A673 (cell line): Measurements from ENCODE around the gene ARHGAP12. TPM values are rescaled to one million over a fixed set of nuclear protein-coding genes. Genes with fewer than 3 reads are reported as not detected.

Source experiments
- BruUV-seq: library from RNA; stranded (reverse); fragments of 400-500 nt; replicated peaks from 2 replicates; lab custom pipeline; 2021; lab: Mats Ljungman, UMichigan
- CTCF ChIA-PET: fragments of 300-600 bp; sonication (Branson Sonifier 250); formaldehyde crosslinking; loops from one replicate; lab custom pipeline; 2022; ENCODE audit warnings: antibody characterized with exemption; lab: Charles Lee
- POLR2A ChIA-PET: fragments of 300-600 bp; sonication (Branson Sonifier 250); formaldehyde crosslinking; loops from one replicate; lab custom pipeline; 2022; ENCODE audit warnings: antibody characterized with exemption; ENCODE audit not compliant: low non-redundant PET; lab: Charles Lee
- DNase-seq: peaks from one replicate; pipeline ENCODE4 v3.0.0-alpha.2; 2015; ENCODE audit warnings: low spot score
- H3K27ac ChIP-seq: fragments of 200-600 bp; sonication (generic); 2 replicates; pipeline ENCODE4 v1.5.1; 2016; ENCODE audit warnings: mixed run types, low read depth, mild to moderate bottlenecking, mixed read lengths, antibody characterized with exemption, low read length; ENCODE audit not compliant: poor library complexity, severe bottlenecking
- H3K27me3 ChIP-seq: fragments of 200-600 bp; sonication (generic); replicated peaks from 2 replicates; pipeline ENCODE4 v1.6.1; 2017; ENCODE audit warnings: mixed run types, low read depth, mild to moderate bottlenecking, mixed read lengths, antibody characterized with exemption, low read length; ENCODE audit not compliant: insufficient read depth, poor library complexity
- H3K36me3 ChIP-seq: fragments of 200-600 bp; sonication (generic); 2 replicates; pipeline ENCODE4 v1.6.1; 2016; ENCODE audit warnings: mixed run types, mild to moderate bottlenecking, mixed read lengths, antibody characterized with exemption, low read length; ENCODE audit not compliant: insufficient read depth, poor library complexity, severe bottlenecking
- H3K4me1 ChIP-seq: fragments of 200-600 bp; sonication (generic); 2 replicates; pipeline ENCODE4 v1.6.1; 2017; ENCODE audit warnings: mixed run types, mild to moderate bottlenecking, mixed read lengths, antibody characterized with exemption, low read length; ENCODE audit not compliant: insufficient read depth, poor library complexity, severe bottlenecking
- H3K4me3 ChIP-seq: fragments of 200-600 bp; sonication (generic); 2 replicates; pipeline ENCODE4 v1.5.1; 2016; ENCODE audit warnings: low read depth, mixed run types, mild to moderate bottlenecking, mixed read lengths, low read length; ENCODE audit not compliant: poor library complexity, severe bottlenecking
- H3K9me3 ChIP-seq: fragments of 200-600 bp; sonication (generic); 2 replicates; pipeline ENCODE4 v1.6.1; 2016; ENCODE audit warnings: mixed run types, low read depth, mild to moderate bottlenecking, mixed read lengths, antibody characterized with exemption, low read length; ENCODE audit not compliant: poor library complexity, severe bottlenecking
- EZH2 ChIP-seq: fragments of 200-600 bp; sonication (generic); IDR thresholded peaks from 2 replicates; pipeline ENCODE4 v1.6.1; 2017; ENCODE audit warnings: borderline replicate concordance, low read depth, mild to moderate bottlenecking, mixed read lengths, antibody characterized with exemption, low read length; ENCODE audit not compliant: poor library complexity, severe bottlenecking
- intact Hi-C: fragments of 100-400 bp; cut with micrococcal nuclease; formaldehyde crosslinking; loops from one replicate; pipeline ENCODE4 v1.10.0; 2022; ENCODE audit not compliant: unreplicated experiment
- total RNA-seq: library from RNA; stranded (reverse); gene quantifications from 2 replicates; pipeline ENCODE4 v1.2.3, GENCODE V29; 2021
- TF ChIP-seq, protein P1 (sequence below): fragments of 300-800, 200-600 bp; sonication (generic); conservative IDR thresholded peaks from 2 replicates; pipeline ENCODE4 v1.5.1; 2017; ENCODE audit warnings: low read depth, mild to moderate bottlenecking, antibody characterized with exemption, low read length, moderate library complexity, mixed read lengths

Gene ARHGAP12
- total RNA-seq, 1 experiment from 2014 or later = 30.0 TPM

DNA sequence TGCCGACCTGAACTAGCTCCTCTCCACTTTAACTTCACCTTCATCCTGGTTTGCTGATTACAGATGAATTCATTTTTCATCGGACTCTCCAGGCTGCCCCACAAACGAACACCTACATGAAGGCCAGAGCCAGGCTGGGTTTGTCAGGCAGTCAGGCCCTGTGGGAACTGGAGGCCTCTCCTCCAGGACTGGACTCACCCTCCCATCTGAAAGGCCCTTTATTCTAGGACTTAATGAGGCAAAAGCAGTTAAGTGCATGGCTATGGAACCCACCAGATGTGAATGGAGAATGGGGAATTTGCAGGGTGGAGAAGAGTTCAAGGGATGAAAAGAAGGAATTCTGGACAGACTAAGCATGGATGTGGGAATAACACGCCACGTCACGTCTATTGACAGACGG is 170.8 kb downstream of the ARHGAP12 start:
- intact Hi-C loops = no loop called here

DNA sequence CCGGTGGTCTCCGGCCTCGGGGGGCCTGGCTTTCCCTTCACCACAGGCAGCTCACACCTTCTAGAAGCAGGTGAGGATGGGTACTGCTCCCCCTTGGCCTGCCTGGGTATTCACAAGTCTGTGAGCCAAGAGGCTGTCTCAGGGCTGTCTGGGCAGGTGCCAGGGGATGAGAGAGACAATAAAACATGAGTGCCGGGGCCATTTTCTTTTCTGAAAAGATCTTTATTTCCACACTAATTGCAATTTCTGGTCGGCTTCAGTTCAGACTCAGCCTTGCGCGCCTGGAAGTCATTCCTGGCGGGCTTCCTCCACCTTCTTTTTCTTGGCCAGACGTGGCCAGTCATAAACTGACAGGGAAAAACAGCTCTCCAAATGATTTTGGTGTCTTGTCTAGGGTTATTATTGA is 171.2 kb downstream of the ARHGAP12 start:
- ChIA-PET CTCF (no interaction called here), POLR2A (interaction anchor here (0.7 kb wide), 1 partner anchor 172 kb away, joined by 5 read pairs; no protein-coding TSS in a partner anchor)
- no peak overlapping the region for H3K27ac ChIP-seq

More for the DNA sequence above, 170.8 kb downstream of the ARHGAP12 start:
- TF ChIP-seq, protein P1, sequence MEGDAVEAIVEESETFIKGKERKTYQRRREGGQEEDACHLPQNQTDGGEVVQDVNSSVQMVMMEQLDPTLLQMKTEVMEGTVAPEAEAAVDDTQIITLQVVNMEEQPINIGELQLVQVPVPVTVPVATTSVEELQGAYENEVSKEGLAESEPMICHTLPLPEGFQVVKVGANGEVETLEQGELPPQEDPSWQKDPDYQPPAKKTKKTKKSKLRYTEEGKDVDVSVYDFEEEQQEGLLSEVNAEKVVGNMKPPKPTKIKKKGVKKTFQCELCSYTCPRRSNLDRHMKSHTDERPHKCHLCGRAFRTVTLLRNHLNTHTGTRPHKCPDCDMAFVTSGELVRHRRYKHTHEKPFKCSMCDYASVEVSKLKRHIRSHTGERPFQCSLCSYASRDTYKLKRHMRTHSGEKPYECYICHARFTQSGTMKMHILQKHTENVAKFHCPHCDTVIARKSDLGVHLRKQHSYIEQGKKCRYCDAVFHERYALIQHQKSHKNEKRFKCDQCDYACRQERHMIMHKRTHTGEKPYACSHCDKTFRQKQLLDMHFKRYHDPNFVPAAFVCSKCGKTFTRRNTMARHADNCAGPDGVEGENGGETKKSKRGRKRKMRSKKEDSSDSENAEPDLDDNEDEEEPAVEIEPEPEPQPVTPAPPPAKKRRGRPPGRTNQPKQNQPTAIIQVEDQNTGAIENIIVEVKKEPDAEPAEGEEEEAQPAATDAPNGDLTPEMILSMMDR = no peak
- TF ChIP-seq EZH2 = no peak
- no peaks in the 10 kb centered on the region for H3K36me3 ChIP-seq
- POLR2A ChIA-PET = interaction anchor here (0.7 kb wide), 1 partner anchor 172 kb away, joined by 5 read pairs; no protein-coding TSS in a partner anchor
- CTCF ChIA-PET = no interaction called here
- no peak overlapping the region for H3K4me3 ChIP-seq
- peaks cover 8% of the 10 kb centered on the region for H3K4me1 ChIP-seq
- BruUV-seq = no TSS peak
- no peak for DNase-seq
- H3K27me3 ChIP-seq = no peaks in the 10 kb centered on the region
- H3K9me3 ChIP-seq = no peaks in the 10 kb centered on the region
- H3K27ac ChIP-seq = no peak overlapping the region

DNA sequence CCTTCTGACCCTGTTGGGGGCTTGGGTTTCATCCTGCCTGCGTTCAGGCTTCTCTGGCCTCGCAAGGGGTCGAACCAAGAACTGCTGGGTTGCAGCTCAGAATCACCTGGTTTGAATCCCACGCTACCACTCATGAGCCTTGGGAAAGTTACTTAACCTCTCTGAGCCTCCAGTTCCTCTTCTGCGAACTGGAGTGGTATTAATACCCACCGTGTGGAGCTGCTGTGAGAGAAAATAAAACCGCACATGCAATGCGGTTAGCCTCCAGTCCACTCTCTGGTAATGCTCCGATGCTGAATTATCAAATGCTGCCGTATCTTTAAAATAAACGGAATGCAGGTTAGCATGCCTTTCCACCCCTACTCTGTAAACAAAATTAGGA is 171.9 kb downstream of the ARHGAP12 start:
- no peak for DNase-seq
- Histone ChIP-seq H3K27me3 (no peaks in the 10 kb centered on the region), H3K4me3 (no peak overlapping the region), H3K9me3 (no peaks in the 10 kb centered on the region), H3K27ac (no peak overlapping the region), H3K4me1 (peaks cover 8% of the 10 kb centered on the region), H3K36me3 (no peaks in the 10 kb centered on the region)
- BruUV-seq = no TSS peak
- TF ChIP-seq, protein P1 = no peak
- TF ChIP-seq EZH2 = no peak
- intact Hi-C loops = no loop called here
- CTCF ChIA-PET = no interaction called here
- POLR2A ChIA-PET = no interaction called here

More for the DNA sequence above, 171.2 kb downstream of the ARHGAP12 start:
- intact Hi-C loops = no loop called here
- DNase-seq = no peak
- Histone ChIP-seq H3K4me3 (no peak overlapping the region), H3K4me1 (peaks cover 8% of the 10 kb centered on the region), H3K36me3 (no peaks in the 10 kb centered on the region), H3K27me3 (no peaks in the 10 kb centered on the region), H3K9me3 (no peaks in the 10 kb centered on the region)
- TF ChIP-seq EZH2 = no peak
- TF ChIP-seq, protein P1 = no peak
- BruUV-seq = no TSS peak
